GM19455 (cell line): ENCODE data around the gene ITGA11.
"Not testable (repeated sequence)": the region's sequence is repeated elsewhere in the genome, so short reads cannot be mapped to it uniquely, and the experiment has no call there.

Experiments used
- ATAC-seq: cut with Tn5 transposase; IDR thresholded peaks from one replicate; pipeline ENCODE4 v1.9.1; 2021; ENCODE audit not compliant: unreplicated experiment

The ITGA11 gene

DNA sequence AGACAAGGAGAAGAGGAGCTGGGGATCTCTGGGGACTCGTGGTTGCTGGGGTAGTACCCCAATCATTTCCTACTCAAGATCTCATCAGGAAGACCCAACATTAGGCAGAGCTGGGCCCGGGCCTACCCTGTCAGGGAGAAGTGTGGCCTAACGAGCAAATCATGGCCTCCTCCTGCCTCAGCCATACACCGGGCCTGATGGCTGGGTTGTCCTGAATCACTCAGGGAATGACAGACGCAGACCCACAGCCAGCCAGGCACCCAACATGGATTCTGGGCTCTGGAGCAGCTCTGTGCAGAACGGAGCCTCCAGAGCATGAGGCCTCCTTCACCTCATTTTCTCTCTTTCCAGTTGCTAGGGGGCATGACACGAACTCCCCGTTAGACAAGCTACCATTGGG is 19.7 kb downstream of the ITGA11 start:
- ATAC-seq, result no peak

DNA sequence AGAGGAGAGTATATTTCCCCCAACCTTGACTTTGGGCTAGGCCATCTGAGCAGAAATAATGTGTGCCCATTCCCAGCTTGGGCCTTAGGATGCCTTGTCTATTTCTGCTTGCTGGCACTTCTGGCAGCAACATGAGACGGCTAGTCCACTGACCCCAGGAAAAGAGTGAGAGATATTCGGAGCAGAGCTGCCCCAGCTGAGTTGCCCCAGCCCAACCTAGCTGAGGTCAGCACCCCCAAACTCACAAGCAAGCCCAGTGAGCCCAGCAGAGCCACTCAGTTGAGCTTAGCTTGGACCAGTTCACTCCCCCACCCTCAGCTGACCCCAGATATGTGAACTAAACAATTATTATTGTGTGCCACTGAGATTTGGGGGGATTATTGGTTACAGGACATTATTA is 20.2 kb downstream of the ITGA11 start:
- ATAC-seq, result no peak

DNA sequence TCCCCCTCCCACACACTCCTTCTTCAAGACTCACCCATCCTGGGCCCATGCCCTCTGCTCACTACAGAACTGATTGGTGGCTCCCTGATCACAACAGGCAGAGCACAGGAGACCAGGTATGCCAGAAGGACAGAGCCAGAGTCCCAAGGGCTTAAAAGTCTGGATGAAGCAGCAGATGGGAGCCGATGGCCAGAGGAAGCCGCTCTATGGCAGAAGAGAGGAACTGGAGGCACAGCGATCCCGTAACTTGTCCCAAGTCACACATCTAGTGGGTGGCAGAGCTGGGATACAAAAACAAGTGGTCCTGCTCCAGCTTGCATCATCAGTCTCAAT is 20.7 kb downstream of the ITGA11 start:
- no peak for ATAC-seq

DNA sequence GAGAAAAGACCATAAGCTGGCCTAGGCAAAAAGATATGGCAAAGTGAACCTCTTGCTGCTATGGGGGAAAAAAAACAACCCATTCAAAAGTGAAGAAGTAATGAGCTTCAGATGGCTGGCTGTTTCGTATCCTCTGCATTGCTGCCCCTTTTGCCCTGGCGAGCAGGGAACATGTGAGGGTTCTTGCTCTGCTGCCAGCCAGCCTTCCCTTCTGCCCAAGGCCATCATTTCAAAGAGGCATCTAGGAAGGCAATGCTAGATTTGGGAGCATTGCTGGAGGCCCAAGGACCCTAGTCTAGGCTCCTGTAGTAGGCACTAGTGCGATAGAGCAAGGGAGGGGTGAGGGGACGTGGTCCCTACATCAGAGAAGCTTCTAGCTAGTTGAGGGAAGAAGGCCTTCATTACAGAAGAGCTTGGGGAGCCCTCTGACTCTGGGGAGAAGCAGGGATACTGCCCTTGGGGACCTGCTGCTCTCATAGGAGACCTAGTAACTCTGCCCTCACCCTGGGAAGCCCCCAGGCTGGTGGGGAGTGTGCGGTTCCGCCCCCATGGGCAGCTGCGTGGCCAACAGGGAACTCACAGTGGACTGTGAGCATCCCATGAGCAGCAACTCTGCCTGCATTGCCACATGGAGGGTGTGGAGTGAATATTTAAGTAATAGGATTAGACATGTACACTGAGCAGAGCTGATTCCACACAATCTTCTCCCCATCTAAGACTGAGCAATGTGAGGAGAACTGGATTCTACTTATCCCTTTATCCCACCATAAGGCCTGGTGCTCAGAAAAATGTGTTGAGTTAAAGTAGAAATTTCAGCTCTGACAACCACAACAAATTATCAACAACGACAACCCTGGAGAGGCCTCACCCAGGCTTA is 21.3 kb downstream of the ITGA11 start:
- ATAC-seq, result no peak

DNA sequence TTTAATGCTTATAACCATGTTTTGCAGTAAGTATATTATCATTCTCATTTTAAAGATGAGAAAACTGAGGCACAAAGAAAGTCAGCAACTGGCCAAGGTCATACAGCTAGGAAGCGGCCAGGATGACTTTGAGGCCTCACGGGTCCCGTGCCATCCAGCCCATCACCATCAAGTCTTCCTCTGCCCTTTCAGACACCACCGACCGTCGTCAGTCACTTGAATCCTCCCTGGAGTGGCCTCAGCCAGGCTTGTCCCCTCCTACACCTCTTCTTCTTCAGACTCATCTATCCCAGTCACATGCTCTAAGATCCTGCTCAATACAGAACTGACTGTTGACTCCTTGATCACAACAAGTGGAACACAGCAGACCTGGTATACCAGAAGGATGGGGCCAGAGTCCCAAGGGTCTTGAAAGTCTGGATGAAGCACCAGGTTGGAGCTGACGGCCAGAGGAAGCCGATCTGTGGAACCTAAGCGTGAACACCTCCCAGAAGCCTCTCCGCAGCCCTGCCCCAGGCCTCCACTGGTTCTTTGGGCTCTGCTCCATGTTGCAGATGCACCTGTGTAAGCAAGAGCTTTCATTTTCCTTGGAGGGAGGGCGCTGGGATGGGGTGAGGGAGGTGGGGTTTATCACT is 22.1 kb downstream of the ITGA11 start:
- ATAC-seq, result no peak

DNA sequence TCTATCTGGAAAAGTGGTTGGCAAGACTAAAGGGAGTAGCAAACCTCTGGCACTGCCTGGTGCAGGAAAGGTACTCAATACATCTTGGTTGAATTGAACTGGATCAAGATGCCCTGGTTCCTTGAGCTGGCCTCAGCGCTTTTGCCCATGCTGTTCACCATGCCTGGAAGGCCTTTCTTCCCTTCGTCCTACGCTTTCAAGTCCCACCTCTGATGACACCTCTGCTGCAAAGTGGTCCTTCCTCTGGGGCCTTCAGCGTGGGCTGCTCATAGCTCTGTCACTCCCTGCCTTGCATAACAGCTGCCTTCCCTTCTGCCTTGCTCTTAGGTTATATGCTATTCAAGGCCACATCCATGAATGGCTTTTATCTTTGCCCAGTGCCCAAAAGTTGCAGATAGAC is 23.0 kb downstream of the ITGA11 start:
- ATAC-seq, result no peak

DNA sequence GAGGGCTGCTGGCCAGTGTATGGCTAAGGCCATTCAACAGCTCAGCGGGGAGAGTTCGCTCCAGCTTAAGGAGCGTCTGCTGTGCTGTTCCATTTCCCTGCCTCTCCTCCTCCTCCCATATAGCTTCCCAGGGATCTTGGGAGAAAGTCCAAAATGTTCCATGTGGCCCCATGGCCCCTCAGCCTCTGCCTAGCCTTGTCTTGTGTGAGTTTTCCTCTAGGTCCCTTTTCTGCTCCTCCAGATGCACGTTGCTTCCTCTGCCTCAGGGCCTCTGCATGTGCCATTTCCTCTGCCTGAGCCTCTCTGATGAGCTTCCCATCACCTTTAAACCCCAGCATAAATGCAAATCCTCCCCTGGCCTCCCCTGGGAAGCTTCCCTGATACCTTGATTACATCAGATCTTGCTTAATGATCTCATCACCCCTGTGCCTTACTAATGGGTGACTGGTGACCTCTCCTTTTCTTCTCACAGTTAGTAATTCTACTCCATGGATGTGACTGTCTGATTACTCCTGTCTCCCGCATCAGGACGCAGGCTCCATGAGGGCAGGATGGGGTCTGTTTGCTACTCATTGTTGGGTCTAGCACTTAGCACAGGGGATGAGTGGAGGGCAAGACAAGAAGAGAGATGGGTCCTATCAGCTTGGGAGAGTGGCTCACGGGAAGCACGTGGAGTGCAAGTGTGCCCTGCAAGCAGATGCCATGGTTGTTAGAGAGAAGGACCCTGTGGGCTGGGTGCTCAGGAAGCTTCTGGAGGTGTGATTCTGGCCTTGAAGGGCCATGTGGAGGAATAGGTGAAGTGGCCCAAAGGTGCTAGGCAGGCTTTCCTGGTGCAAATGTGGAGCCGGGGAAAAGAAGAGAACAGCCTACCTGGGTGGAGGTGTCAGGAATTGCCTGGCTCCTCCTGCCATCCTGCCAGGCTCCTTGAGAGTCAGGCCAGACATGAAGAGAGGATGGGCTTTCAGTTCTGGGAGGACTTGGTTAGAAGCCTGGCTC is 23.8 kb downstream of the ITGA11 start:
- no peak for ATAC-seq

DNA sequence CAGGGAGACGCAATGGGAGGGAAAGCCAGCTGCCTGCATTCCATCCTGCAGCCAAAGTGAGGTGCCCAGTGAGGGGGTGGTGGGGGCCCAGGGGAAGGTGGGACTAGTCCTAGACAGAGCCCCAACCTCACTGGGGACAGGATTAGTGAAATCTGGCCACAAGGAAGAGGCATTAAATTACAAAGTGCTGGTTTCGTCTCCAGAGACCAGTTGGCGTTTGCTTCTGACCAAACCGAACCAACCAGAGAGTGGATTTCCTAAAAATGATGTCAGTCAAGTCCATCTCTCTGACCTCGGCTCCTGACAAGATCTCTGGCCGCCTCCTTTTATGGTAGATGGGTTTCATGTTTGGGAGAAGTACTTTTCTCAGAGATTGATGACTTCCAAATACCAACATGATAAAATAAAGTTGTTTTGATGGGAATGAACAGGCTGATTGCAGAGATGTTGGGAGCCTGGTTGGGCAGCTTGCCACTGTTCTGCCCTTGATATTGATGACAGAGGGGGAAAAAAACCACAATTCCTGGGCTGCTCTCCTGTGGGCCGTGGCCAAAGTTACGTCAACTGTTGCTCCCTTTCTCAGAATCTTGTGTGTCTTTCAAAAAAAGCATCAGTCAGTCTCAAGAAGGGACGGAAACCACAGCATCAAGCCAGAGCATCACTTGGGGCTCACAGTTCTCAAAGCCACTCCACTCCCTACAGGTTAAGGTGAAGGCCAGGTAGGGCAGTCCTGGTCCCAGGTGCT is 24.6 kb downstream of the ITGA11 start:
- ATAC-seq, result no peak

DNA sequence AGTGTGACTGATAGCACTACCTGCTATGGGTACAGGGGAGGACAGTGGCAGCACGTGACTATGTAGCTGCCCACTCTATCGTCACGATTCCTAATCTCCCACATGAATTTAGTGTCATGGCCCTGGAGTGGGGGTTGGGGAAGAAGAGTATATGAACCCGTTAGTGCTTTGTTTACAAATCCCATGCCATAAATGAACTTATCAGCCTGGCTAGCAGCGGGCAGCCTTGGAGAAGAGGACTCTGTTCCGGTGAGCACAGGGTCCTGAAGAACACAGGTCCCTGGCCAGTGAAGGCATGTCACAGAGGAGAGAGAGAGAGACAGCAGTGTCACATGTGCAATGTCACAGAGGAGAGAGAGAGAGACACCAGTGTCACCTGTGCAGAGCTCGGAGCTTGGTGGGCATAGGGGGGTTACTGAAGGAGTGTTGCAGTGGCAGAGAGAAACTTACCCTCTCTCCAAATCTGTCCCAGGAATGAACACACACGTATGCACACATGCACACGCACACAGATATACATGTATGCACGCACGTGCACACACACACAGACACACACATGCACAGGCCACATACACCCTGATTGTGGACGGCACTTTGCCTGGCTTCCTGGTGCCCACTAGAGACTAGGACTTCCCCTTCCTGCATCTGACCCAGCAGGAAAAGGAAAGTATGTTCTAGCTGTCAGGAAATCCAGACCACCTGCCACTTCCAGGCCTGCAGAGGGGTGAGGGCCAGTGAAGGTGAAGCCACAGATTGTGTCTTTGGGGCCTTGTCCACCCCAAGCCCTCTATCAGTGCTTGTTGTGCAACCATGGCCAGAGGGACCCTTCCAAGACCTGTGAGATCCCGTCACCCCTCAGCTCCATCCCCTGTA is 26.3 kb downstream of the ITGA11 start:
- no peak for ATAC-seq

DNA sequence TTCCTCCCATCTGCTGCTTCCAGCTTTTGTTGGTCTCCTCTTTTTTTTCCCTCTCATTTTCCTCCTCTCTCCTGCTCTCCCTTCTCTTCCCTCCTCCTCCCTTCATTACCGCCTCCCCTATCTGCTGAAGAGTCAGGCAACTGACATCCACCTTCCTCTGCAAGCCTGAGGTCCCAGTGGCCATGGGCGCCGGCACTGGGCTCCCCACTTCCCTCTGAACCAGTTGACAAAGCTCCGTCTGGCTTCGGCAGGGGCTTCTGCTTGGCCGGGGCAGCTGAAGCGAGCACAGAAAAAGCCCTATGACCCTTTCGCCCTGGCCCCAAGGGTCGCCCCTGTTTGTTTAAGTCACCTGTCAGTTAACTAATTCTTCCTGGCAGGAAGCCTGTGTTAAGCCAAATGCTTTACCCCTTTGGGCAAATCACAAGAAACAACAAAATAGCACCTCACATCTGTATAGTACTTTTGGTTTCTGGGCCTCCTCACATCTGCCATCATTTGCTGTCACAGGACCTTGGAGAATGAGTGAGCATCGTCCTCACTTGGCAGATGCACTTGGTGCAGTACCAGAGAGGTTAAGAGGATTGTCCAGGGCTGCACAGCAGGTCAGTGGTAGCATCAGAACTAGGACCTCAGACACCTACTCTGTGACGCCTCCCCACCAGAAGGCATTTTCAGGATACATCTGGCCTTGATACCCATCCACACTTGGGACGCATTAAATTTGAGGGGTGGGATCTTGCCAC is 27.7 kb downstream of the ITGA11 start:
- ATAC-seq, result no peak

DNA sequence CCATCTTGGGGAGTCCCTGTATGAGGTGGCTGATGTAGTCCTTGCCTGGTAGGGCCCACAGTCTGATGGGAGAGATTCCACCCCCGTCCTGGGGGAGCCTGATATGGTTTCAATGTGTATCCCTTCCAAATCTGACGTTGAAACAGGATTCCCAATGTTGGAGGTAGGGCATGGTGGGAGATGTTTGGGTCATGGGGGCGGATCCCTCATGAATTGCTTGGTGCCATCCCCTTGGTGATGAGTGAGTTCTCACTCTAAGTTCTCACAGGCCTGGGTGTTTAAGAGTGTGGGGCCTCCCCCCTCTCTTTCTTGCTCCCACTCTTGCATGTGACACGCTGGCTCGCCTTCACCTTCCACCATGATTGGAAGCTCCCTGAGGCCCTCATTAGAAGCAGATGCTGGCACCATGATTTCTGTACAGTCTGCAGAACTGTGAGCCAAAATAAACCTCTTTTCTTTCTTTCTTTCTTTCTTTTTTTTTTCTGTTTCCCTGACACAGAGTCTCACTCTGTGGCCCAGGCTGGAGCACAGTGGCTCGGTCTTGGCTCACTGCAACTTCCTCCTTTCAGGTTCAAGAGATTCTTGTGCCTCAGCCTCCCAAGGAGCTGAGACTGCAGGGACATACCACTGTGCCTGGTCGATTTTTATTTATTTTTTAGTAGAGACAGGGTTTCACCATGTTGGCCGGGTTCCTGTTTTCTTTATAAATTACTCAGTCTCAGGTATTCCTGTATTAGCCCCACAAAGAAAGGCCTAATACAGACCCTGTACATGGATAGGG is 28.6 kb downstream of the ITGA11 start:
- ATAC-seq, result no peak

DNA sequence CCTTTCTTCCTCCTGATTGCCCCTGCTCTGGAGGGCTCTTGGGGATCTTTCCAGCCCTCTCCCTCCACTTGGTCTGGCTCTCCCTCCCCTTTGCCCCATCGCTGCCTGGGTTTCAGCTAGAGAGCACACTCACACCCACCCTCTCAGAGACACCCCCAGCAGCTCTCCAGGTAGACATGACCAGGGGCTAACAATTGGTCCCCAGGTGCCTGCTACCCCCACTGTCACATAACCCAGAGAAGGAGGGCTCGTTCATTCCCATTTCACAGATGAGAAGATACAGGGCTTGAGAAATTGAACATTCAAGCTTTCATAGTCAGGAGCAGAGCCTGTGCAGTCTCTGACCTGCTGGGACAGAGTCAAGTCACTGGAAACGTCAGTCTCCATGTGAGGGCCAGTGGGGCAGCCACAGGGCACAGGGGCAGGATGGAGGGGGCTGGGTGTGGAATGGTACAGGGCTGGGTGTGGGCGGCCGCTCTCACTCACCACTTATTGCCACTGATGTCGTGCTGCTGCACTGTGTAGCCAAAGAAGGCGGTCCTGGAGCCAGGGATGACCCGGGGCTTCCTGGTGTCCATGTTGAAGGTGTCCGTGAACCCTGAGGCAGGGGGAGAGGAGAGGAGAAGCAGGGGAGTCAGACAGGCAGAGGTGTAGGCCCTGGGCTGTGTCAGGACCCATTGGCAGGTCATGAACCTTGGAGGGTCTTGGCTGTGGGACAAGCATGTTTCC is 29.4 kb downstream of the ITGA11 start:
- no peak for ATAC-seq

DNA sequence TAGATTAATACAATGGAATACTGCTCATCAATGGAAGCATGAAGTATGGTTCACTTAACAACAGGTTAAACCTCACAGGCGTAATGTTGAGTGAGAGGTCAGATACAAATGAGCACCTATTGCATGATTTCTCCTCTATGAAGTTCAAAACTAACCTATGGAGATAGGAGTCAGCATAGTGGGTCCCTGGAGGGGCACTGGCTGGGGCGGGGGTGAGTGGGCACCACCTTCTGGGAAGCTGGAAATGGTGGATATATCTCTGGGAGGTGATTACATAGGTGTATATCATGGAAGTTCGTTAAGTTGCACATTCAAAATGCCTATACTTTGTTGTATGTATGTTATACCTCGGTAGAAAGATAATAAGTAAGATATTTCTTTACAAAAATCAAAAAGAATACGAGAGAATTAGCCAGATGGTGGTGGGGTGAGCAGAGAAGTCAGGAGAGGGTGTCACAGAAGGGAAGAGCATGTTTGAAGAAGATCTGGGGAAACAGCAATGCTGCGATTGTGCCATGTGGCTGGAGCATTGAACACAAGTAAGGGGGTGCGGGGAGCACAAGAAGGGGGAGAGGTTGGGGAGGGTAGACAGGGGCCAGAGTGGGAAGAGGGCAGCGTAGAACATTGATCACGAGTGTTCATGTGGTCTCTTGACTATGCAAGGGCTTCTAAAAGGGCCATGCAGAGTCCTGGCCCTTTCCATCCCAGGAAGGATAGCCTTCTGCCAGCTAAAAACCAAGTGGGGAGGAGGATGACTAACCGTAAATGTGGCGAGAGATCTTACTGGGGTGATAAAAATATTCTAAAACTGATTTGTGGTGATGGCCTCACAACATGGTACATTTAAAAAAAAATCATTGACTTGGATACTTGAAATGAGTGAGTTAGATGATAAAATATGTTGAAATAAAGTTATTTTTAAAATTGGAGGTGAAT is 30.2 kb downstream of the ITGA11 start:
- no peak for ATAC-seq

DNA sequence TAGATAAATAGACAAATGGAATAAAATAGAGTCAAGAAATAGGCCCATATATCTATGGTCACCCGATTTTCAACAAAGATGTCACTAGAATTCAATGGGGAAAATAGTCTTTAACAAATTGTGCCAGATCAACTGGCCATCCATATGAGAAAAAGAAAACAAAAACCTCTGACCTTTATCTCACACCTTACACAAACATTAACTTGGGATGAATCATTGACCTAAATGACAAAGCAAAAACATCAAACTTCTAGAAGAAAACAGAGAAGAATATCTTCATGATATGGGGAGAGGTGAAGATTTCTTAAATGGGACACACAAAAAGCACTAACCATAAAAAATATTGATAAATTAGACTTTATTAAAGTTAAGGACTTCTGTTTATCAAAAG is 31.9 kb downstream of the ITGA11 start:
- ATAC-seq, result no peak

DNA sequence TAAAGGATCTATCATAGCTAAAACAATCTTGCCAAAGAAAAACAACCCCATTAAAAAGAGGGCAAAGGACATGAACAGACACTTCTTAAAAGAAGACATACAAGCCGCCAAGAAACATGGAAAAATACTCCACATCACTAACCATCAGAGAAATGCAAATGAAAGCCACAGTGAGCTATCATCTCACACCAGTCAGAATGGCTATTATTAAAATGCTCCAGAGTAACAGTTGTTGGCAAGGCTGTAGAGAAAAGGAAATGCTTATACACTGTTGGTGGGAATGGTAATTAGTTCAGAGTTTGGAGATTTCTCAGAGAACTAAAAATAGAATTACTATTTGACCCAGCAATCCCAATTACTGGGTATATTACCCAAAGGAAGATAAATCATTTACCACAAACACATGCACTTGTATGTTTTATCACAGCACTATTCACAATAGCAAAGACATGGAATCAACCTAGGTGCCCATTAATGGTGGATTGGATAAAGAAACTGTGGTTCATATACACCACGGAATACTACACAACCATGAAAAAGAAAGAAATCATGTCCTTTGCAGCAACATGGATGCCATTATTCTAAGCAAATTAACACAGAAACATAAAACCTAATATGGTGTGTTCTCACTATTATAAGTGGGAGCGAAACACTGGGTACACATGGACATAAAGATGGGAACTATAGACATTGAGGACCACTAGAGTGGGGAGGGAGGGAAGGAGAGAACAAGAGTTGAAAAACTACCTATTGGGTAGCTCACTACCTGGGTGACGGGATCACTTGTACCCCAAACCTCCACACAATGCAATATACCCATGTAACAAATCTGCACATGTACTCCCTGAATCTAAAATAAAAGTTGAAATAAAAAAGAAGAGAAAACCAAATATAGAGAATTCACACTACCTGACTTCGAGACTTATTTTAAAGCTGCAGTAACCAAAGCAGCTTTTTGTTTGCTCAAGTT is 32.6 kb downstream of the ITGA11 start:
- no peak for ATAC-seq

DNA sequence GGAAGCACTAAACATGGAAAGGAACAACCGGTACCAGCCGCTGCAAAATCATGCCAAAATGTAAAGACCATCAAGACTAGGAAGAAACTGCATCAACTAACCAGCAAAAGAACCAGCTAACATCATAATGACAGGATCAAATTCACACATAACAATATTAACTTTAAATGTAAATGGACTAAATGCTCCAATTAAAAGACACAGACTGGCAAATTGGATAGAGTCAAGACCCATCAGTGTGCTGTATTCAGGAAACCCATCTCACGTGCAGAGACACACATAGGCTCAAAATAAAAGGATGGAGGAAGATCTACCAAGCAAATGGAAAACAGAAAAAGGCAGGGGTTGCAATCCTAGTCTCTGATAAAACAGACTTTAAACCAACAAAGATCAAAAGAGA is 34.0 kb downstream of the ITGA11 start:
- not testable (repeated sequence) for ATAC-seq
